Right kidney (tissue), 9 donors: ENCODE data around the gene CAB39L.

ENCODE experiments used
- DNase-seq: peaks from one replicate; pipeline ENCODE4 v3.0.0-alpha.2; 2016
- long read RNA-seq, 8 donors: transcript quantifications; one replicate each; lab custom pipeline, GENCODE V29; 2026

CAB39L gene
- long read RNA-seq, donor 1, partial matches to known transcripts, result 0 of 8 reads
- long read RNA-seq, donor 1, other reads (novel, unspliced or antisense), result 5 of 8 reads
- long read RNA-seq, donor 2, result 0 reads
- long read RNA-seq, donor 3, transcript CAB39L-205 (11 exons, 2,416 nt), result major isoform, 5 of 8 reads
- long read RNA-seq, donor 3, partial matches to known transcripts, result 0 of 8 reads
- long read RNA-seq, donor 3, other reads (novel, unspliced or antisense), result 0 of 8 reads
- long read RNA-seq, donor 4, partial matches to known transcripts, result 0 of 2 reads
- long read RNA-seq, donor 4, other reads (novel, unspliced or antisense), result 0 of 2 reads
- long read RNA-seq, donor 5, partial matches to known transcripts, result 0 of 4 reads
- long read RNA-seq, donor 5, other reads (novel, unspliced or antisense), result 0 of 4 reads
- long read RNA-seq, donor 6, partial matches to known transcripts, result 0 of 3 reads
- long read RNA-seq, donor 6, other reads (novel, unspliced or antisense), result 0 of 3 reads
- long read RNA-seq, donor 7, partial matches to known transcripts, result 0 of 2 reads
- long read RNA-seq, donor 7, other reads (novel, unspliced or antisense), result 0 of 2 reads
- long read RNA-seq, donor 8, partial matches to known transcripts, result 0 of 2 reads
- long read RNA-seq, donor 8, other reads (novel, unspliced or antisense), result 0 of 2 reads

DNA sequence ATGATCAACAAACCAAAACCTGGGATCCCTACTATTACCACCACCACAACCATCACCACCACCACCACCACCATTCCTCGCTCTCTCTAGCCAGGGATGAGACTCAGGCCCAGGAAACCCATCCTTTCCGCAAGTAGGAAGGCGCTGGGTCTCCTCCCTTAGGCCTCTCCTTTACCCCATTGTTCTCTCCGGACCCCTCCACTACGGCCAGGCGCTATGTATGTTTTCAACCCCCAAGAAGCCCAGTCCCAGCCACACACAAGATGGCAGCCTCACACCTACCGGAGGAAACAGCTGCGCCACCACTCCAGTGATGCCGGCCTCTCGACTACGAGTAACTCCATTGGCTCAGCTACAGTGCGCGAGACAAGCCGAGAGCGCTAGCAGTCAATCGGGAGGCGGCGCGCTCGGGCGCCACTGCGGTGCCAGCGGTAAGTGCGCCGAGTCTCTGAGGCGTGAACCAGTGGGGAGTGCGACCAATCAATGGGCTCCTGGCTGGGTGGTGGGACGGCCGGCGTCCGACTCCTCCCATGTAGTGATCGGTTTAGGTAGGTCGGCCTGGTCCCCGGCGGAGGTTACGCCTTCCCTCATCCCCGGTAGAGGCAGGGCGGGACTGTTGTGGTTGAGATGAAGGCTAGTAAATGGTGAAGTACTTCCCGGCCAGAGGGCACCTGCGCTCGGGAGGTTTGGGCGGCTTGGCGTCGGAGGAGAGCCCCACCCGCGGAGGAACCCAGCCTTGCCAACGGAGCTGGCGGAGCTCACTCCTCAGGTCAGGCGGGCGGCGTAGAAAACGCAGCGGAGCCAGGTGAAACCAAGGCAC, at the start of gene CAB39L, which contains the start of gene SETDB2:
CAB39L (minus strand) TSS at position 361 of the 820 bp plus-strand sequence. CDS start 61,154 bp downstream, outside the sequence.
SETDB2 (plus strand) TSS at position 571 of the 820 bp plus-strand sequence. CDS start 7,620 bp downstream, outside the sequence.
- DNase-seq, result peak; percentile 94

DNA sequence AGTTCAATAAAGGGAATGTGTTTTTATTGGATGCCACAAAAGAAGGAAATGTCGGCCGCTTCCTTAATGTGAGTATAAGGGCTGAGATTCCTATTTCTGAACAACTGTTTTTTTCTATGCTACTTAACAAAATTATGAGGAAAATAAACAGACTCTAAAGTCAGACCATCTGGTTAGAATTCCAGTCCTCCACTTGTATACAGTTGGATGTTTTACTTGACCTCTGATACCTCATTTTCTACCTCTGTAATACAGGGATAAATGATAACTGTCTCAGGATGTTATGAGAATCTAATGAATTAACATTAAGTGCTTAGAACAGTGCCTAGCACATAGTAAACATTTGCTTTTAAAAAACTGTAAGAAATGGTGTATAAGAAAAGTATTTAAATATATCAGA, 44.7 kb upstream of the CAB39L start:
- no peak for DNase-seq

DNA sequence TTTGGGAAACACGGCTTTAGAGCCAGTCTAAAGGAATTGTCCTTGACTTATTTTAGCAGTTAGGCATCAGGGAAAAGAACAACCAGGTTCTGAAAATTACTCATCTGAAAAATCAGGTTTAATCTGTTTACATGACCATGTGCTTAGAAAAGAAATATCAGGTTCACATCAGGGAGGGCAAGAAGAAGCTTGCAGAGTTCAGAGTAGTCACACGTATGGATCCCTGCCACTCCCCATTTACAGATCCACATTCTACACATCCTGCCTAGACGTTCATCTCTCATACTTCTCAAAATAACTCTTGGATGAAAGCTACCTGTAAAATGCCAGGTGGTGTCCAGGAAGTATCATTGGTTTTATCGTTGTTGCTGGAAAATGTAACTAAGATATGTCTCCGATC, 37.9 kb upstream of the CAB39L start:
- DNase-seq, result no peak

DNA sequence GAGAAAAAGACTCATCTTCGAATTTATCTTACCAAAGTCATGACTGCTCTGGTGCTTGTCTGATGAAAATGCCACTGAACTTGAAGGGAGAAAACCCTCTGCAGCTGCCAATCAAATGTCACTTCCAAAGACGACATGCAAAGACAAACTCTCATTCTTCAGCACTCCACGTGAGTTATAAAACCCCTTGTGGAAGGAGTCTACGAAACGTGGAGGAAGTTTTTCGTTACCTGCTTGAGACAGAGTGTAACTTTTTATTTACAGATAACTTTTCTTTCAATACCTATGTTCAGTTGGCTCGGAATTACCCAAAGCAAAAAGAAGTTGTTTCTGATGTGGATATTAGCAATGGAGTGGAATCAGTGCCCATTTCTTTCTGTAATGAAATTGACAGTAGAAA, 32.7 kb upstream of the CAB39L start:
- no peak for DNase-seq

DNA sequence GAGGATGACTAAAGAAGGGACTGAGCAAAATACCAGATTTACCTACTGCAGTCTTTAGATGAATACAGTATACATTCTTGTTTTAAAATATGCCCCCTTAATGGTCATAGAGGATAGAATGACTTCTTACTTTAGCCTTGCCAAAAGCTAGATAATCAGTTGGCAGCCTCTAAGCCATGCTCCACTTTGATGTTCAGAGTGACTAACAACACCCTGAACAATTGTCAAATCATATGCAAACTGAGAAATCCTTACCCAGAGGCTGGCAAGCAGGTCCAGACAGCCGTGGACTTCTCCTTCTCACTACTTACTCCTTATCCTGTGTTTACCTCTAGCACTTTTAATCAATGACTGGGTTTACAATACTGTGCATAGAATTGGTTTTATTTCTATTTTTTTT, 28.3 kb upstream of the CAB39L start:
- DNase-seq, result no peak

DNA sequence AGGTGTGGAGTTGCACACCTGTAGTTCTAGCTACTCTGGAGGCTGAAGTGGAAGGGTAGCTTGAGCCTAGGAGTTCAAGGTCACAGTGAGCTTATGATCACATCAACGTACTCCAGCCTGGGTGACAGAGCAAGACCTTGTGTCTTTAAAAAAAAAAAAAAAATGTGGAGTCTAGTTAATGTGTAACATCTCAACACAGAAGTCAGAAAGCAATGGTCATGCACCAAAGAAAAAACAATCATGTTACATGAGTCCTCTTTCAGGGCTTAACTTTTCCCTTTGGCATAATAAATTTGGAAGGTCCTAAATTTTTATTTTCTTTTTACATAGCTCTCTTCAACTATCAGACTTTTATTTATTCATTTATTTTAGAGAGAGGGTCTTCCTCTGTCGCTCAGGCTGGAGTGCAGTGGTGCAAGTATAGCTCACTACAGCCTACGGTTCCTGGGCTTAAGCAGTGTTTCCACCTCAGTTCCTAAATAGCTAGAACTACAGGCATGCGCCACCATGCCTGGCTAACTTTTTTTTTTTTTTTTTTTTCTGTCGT, 22.5 kb upstream of the CAB39L start:
- DNase-seq, result peak; percentile 56

DNA sequence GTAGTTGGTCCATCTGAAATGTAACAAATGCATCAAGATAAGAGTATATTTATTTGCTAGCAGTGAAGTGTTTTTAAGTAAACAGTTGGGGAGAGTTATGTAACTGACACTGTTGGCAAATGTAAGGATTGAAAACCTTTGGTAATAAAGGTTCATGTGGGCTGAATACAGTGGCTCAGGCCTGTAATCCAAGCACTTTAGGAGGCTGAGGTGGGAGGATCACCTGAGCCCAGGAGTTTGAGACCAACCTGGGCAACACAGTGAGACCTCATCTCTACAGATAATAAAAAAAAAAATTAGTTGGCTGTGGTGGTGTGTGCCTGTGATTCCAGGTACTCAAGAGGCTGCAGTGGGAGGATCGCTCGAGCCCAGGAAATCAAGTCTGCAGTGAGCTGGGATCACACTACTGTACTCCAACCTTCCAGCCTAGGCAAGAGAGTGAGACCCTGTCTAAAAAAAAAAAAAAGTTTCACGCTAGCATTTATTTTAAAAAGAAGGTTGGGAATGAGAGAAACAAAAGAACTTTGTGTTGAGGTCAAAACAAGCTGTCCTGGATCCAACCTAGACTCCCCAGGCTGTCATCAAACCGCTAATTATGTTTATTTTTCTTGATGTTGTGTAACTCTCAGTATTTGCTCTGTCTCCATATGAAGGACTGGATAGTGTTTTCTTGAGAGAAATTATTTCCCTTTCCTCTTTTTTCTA, 20.9 kb upstream of the CAB39L start:
- DNase-seq, result no peak

DNA sequence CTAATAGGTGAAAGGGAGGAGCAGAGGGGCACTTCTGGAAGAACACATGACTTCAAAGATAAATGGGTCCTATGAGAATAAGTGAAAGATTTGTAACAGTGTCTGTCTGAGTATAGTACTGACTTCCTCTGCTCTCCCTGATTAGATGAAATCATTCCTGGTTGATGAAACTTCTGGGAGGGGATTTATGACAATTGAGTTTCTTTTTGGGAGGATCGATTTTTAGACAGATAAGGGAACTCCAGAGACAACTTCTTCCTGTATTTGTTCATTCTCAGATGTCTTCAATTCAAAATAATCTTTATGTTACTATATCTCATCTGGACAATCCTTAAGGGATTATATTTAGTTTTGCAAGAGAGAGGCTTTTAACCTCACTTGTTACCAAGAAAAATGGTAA, 20.2 kb upstream of the CAB39L start:
- DNase-seq, result no peak

DNA sequence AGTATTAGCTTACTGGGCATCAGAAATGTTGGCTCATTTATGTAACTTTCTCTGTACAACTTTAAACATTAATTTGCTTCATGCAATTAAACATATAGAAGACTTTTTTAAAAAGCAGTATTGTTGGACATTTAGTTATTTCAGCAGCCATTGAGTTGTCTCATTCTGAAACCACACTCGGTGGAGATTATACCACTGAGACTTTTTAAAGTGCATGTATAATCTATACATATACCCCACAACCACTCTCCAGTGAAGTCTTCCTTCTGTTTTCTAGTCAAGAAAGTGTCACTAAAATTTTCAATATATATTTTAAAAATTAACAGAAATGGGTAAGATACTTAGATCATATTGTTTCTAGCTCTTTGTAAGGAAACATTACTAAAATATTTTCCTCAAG, 15.7 kb upstream of the CAB39L start:
- DNase-seq, result no peak

DNA sequence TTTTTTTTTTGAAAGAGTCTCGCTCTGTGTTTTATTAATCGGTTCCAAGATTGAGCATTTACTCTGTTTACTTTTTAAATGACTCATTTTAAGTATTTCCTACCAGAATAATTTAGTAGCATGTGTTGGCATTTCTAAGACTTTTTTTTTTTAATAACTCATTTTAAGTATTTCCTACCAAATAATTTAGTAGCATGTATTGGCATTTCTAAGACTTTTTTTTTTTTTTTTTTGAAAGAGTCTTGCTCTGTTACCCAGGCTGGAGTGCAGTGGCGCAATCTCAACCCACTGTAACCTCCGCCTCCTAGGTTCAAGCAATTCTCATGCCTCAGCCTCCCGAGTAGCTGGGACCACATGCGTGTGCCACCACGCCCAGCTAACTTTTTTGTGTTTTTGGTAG, 13.4 kb upstream of the CAB39L start:
- DNase-seq, result no peak

DNA sequence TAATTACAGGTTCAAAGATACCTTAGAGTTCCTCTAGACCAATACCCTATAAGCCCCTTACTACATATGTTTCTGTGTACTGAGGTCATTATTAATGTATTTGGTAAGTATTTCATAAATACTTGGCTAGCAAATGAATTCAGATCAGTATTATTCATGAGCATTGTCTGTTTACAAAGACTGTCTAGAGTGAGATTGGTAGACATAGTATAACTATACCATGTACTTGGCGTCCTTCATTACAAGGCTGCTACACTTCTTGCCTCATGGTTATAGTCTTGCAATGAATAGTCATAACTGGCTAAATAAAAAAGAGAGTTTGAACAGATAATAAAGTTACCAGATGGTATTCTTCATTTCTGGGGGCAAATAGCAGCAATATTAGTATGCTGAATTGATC, 12.3 kb upstream of the CAB39L start:
- DNase-seq, result no peak

DNA sequence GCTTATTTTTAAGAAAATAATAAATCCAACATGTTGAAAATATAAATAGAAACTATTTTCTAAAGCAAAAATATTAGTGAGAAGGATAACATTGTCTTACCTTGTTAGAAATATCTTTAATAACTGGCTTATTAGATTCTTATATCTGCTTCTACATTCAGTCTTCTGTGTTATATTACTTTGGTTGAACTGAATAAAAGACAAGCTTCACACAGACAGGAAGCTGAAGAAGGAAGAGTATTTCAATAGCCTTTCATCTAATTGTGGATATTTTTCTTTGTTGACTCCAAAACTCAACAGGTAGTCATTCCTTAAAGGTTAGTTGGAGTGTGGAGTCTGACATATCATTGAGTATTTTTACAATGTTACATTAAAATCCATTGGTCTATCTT, 11.1 kb upstream of the CAB39L start:
- no peak for DNase-seq

DNA sequence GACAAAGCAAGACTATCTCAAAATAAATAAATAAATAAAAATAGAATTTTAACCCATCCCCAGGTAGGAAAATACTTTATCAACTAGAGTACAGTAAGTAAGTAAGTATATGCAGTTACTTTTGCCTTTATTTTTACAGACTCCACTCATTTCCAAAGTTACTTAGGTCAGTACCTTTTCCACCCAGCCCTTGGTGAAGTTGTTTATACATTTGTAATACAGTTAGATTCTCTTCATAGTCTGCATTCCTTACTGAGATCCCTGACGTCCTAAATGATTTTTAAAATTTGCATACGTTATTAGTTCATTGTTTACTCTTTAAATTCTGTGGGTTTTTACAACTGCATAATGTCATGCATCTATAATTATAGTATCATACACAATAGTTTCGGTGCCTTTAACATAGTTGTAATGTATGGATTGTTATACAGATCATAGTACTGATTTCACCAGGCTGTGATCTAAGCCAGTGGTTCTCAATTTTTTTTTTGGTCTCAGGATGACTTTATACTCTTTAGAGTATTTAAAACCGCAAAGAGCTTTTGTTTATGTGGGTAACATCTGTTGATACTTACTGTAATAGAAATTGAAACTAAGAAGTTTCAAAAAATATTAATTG, 10.6 kb upstream of the CAB39L start:
- no peak for DNase-seq

DNA sequence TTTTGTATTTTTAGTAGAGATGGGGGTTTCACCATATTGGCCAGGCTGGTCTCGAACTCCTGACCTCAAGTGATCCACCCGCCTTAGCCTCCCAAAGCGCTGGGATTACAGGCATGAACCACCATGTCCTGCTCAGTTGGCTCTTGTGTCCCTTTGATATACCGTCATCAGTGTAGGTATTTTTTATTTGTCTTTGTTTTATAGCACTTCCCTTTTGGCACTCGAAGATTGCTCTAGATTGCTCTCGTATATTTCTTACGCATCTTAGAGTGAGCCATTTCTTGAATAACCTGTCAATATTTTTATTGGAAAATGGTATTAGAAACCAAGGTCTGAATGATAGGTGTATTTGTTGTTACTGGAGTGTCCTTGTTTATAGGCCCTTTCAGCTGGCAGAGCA, 9.6 kb upstream of the CAB39L start:
- no peak for DNase-seq

DNA sequence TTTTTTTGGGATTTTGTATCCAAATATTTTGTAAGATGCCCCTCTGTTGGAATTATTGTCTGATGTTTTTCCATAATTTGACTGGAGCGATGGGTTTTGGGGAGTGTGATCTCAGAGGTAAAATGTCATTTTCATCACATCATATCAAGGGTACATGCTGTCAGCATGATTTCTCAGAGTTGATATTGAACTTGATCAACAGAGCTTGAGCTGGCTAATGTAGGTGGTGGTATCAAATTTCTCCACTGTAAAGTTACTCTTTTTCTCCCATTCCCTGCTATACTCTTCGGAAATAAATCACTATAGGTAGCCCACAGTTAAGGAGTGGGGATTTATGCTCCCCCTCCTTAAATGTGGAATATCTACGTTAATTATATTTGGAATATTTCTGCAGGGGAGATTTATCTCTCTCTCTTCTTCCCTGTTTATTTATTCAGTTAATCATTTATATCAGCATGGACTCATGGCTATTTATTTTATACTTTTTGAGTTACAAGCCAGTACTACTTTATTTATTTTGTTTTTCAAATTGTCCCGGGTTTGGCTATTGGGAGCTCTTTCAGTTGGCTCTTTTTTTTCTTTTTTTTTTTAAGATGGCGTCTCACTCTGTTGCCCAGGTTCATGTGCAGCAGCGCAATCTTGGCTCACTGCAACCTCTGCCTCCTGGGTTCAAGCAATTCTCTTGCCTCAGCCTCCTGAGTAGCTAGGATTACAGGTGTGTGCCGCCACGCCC, 9.0 kb upstream of the CAB39L start:
- no peak for DNase-seq

DNA sequence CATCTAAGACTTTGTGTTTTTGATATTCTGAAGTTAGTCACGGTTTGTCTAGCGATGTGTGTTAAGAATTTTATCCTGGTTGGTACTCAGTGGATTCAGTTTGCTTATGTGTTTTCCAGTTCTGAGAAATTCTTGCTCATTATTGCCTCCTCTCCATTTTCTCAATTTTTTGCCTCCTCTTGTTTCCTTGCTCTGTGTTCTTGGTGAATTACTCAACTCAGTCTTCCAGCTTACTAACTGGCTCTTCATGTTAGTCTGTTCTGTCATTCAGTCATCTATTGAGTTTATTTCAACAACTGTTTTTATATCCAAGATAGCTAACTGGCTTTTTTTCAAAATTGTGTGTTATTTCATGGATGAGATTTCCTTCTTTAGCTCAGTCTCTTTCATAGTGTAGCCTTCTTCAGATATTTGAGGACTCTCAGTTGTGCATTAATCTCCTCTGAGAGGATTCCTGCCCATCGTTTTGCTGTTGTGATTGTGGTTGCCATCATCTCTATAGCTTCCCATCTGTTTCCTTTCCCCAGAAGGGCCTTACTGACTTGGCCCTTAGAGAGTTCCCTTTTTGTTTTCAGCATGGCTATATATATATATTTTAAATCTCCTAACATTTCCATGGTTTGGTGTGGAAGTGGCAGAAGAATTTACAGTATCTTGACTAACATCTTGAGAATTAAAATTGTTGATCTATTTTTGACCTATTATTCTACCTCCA, 6.4 kb upstream of the CAB39L start:
- DNase-seq, result no peak

DNA sequence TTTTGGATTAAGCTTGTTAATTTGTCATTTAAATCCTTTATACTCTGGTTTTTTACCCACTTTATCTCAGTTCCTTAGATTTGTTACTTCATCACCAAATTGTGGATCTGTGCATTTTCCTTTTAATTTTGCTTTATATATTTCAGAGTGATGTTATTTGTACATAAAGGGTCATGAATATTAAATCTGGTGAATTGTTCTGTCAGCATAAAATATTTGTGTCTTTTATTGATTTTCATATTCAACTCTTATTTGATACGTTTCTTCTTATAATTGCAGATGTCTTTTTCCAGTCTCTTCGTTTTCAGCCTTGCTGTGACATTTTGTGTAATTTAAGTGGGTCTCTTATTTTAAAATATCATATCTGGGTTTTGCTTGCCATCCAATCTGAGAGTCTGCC, 4.9 kb upstream of the CAB39L start:
- no peak for DNase-seq

DNA sequence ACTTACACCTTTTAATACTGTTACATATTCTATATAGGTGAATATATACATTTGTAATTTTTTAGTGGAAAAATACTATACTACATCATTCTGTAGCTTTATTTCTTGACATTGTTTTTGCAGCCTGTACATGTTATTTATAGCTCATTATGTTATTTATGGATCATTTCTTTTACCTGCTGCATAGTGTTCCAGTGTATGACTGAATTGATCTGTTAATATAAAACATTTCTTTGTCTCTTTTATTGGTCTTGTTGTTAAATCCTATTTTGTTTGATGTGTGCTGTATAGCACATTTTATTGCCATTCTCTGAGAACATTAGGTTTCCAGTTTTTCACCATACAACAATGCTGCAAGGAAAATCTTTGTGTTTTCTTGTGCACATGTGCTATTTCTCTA, 2.6 kb upstream of the CAB39L start:
- no peak for DNase-seq

DNA sequence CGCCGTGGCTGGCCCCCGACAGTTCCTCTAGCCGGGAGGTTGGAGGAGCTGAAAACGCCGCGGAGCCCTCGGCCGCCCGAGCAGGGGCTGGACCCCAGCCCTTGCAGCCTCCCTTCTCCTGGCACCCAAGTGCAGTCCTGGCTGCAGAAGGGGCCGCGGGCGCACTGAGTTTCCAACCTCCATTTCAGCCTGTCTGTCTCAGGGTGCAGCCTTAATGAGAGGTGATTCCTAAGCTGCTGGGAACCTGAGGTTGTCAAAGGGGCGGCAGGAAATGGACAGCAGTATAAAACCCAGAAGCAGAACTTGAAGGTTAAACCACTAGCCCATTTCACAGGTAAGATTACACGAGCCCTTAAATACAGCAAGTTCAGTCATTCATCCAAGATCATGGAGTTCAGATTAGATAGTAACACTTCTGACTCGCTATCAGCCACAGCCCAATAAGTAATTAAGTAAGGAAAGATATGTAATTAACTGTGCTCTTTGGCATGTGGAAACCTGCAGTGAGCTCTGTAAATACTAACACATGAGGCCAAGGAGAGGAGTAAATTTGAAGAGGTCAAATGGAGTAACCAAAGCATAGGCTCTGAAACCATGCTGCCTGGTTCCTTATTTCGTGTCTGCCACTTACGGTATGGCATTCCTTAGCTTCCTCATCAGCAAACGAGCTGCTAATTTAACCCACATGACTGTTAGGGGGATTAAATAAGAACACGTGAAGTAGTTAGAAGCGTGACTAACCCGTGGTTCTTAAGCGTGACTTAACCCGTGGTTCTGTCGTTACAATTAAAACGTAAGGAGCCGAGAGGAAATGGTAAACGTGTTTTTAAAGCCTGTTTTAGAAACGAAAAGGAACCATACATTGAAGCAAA, 896 bp upstream of the CAB39L start:
- no peak for DNase-seq
